Measurements from ENCODE around the gene PAK5. TPM values are rescaled to one million over a fixed set of nuclear protein-coding genes. Genes with fewer than 3 reads are reported as not detected.

PAK5 gene
- total and polyA plus RNA-seq, 4 donors, result 0.02 to 0.17 (median 0.04) TPM; not detected in 1

- H3K9ac ChIP-seq (ENCODE audit: low read depth in 1 of 2, low read length in 2 of 2), result no peak overlapping the region
- H3K36me3 ChIP-seq (ENCODE audit: control insufficient read depth in 4 of 4, insufficient read depth in 3 of 4, low read depth in 1 of 4, low read length in 3 of 4), result no peaks in the 10 kb centered on the region
- peaks cover 0 to 3% (median 0%) of the 10 kb centered on the region in 4 donors for H3K27me3 ChIP-seq (ENCODE audit: control insufficient read depth in 4 of 4, insufficient read depth in 4 of 4, low read length in 3 of 4)
- no peaks in the 10 kb centered on the region for H3K9me3 ChIP-seq (ENCODE audit: control insufficient read depth in 4 of 4, low read length in 3 of 4)
- 69% methylated on average over 7 of the region's 7 CpGs for WGBS
- no peak overlapping the region for H3K27ac ChIP-seq (ENCODE audit: low read depth in 1 of 2, low read length in 2 of 2)
- TF ChIP-seq, protein P1, sequence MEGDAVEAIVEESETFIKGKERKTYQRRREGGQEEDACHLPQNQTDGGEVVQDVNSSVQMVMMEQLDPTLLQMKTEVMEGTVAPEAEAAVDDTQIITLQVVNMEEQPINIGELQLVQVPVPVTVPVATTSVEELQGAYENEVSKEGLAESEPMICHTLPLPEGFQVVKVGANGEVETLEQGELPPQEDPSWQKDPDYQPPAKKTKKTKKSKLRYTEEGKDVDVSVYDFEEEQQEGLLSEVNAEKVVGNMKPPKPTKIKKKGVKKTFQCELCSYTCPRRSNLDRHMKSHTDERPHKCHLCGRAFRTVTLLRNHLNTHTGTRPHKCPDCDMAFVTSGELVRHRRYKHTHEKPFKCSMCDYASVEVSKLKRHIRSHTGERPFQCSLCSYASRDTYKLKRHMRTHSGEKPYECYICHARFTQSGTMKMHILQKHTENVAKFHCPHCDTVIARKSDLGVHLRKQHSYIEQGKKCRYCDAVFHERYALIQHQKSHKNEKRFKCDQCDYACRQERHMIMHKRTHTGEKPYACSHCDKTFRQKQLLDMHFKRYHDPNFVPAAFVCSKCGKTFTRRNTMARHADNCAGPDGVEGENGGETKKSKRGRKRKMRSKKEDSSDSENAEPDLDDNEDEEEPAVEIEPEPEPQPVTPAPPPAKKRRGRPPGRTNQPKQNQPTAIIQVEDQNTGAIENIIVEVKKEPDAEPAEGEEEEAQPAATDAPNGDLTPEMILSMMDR (IDR thresholded peaks at IDR 0.05; ENCODE audit: low read depth, low read length, missing input control), result no peak
- TF ChIP-seq ATF3 (IDR thresholded peaks at IDR 0.05), result no peak
- no peak for TF ChIP-seq RAD21 (IDR thresholded peaks at IDR 0.05)
- TF ChIP-seq HNF4G (IDR thresholded peaks at IDR 0.05), result no peak
- TF ChIP-seq TAF1 (conservative IDR thresholded peaks at IDR 0.05), result no peak
- TF ChIP-seq, protein P2, sequence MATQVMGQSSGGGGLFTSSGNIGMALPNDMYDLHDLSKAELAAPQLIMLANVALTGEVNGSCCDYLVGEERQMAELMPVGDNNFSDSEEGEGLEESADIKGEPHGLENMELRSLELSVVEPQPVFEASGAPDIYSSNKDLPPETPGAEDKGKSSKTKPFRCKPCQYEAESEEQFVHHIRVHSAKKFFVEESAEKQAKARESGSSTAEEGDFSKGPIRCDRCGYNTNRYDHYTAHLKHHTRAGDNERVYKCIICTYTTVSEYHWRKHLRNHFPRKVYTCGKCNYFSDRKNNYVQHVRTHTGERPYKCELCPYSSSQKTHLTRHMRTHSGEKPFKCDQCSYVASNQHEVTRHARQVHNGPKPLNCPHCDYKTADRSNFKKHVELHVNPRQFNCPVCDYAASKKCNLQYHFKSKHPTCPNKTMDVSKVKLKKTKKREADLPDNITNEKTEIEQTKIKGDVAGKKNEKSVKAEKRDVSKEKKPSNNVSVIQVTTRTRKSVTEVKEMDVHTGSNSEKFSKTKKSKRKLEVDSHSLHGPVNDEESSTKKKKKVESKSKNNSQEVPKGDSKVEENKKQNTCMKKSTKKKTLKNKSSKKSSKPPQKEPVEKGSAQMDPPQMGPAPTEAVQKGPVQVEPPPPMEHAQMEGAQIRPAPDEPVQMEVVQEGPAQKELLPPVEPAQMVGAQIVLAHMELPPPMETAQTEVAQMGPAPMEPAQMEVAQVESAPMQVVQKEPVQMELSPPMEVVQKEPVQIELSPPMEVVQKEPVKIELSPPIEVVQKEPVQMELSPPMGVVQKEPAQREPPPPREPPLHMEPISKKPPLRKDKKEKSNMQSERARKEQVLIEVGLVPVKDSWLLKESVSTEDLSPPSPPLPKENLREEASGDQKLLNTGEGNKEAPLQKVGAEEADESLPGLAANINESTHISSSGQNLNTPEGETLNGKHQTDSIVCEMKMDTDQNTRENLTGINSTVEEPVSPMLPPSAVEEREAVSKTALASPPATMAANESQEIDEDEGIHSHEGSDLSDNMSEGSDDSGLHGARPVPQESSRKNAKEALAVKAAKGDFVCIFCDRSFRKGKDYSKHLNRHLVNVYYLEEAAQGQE (IDR thresholded peaks at IDR 0.05), result no peak
- no peak for TF ChIP-seq GABPA (IDR thresholded peaks at IDR 0.05 in 1 of 2, conservative IDR thresholded peaks at IDR 0.05 in 1 of 2)
- TF ChIP-seq ZBTB33 (IDR thresholded peaks at IDR 0.05), result no peak
- H3K4me1 ChIP-seq (ENCODE audit: control insufficient read depth in 4 of 4, insufficient read depth in 4 of 4, low read length in 3 of 4), result no peaks in the 10 kb centered on the region
- DNase-seq (ENCODE audit: low spot score), result no peak
- no peak overlapping the region for H3K4me3 ChIP-seq (ENCODE audit: low read depth in 1 of 3, low read length in 3 of 3)
Observed at GRCh38 chr20:9723501-9724202, 115.2 kb downstream of the PAK5 start.

DNA sequence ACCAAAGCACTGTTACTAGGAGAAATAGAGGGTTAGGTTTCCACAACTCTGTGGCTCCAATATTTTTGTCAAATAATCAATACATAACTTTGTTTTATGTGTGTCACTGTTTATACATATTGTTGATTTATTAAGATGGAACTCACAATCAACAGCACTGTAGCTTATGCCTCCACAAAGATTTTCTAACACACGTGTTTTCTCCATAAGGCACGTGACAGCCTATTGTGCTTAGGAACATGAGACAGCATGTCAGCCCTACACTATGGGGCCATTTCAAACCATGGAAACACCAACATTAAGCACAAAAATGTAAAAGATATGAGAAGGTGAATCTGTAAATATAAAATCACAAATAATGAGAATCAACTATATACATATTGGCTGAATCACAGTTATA, 127.0 kb downstream of the PAK5 start:
- Histone ChIP-seq H3K27me3 (ENCODE audit: control insufficient read depth in 4 of 4, insufficient read depth in 4 of 4, low read length in 3 of 4) (no peaks in the 10 kb centered on the region), H3K9me3 (ENCODE audit: control insufficient read depth in 4 of 4, low read length in 3 of 4) (peaks cover 0 to 3% (median 0%) of the 10 kb centered on the region in 4 donors), H3K4me1 (ENCODE audit: control insufficient read depth in 4 of 4, insufficient read depth in 4 of 4, low read length in 3 of 4) (no peaks in the 10 kb centered on the region), H3K36me3 (ENCODE audit: control insufficient read depth in 4 of 4, insufficient read depth in 3 of 4, low read depth in 1 of 4, low read length in 3 of 4) (no peaks in the 10 kb centered on the region), H3K27ac (ENCODE audit: low read depth in 1 of 2, low read length in 2 of 2) (no peak overlapping the region), H3K4me3 (ENCODE audit: low read depth in 1 of 3, low read length in 3 of 3) (no peak overlapping the region), H3K9ac (ENCODE audit: low read depth in 1 of 2, low read length in 2 of 2) (no peak overlapping the region)
- no peak for DNase-seq (ENCODE audit: low spot score)
- TF ChIP-seq GABPA (IDR thresholded peaks at IDR 0.05 in 1 of 2, conservative IDR thresholded peaks at IDR 0.05 in 1 of 2), result no peak
- TF ChIP-seq HNF4A (conservative IDR thresholded peaks at IDR 0.05), result no peak
- TF ChIP-seq RAD21 (IDR thresholded peaks at IDR 0.05), result no peak
- TF ChIP-seq YY1 (IDR thresholded peaks at IDR 0.05), result no peak
- TF ChIP-seq RXRA (IDR thresholded peaks at IDR 0.05), result no peak
- TF ChIP-seq JUND (IDR thresholded peaks at IDR 0.05), result no peak
- TF ChIP-seq HNF4G (IDR thresholded peaks at IDR 0.05), result no peak
- 52% methylated on average over 2 of the region's 2 CpGs for WGBS
